ENCODE data around the gene COG5. TPM values are rescaled to one million over a fixed set of nuclear protein-coding genes. Genes with fewer than 3 reads are reported as not detected.

Gene COG5
- total and polyA plus RNA-seq, 12 donors: 4.4 to 43.8 (median 32.8) TPM

DNA sequence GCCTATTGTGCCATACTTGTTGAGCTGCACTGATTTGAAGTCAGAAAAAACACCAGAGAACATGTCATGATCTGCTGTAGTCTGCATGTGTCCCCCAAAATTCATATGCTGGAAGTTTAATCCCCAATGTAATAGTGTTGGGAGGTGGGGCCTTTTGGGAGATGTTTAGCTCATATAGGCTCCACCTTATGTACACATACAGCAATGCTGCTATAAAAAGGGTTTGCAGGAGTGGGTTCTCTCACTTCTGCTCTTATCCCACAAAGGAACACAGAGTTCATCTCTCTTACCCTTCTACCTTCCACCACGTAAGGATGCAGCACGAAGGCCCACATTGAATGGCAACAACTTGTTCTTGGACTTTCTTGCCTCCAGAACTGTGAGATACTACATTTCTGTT is 70.8 kb downstream of the COG5 start:
- intact Hi-C loops (cut with DNase I): no loop called here
- WGBS, 4 donors: 94 to 100% (median 98%) methylated on average over 2 of the region's 2 CpGs
- Histone ChIP-seq H3K4me1 (replicated peaks in 1 of 2) (no peaks in the 10 kb centered on the region), H3K4me3 (no peak overlapping the region), H3K36me3 (replicated peaks in 1 of 2) (no peaks in the 10 kb centered on the region), H3K27me3 (no peaks in the 10 kb centered on the region), H3K9me3 (replicated peaks in 1 of 3) (no peaks in the 10 kb centered on the region), H3K27ac (no peak overlapping the region)
- DNase-seq: no peak
- TF ChIP-seq, protein P1, sequence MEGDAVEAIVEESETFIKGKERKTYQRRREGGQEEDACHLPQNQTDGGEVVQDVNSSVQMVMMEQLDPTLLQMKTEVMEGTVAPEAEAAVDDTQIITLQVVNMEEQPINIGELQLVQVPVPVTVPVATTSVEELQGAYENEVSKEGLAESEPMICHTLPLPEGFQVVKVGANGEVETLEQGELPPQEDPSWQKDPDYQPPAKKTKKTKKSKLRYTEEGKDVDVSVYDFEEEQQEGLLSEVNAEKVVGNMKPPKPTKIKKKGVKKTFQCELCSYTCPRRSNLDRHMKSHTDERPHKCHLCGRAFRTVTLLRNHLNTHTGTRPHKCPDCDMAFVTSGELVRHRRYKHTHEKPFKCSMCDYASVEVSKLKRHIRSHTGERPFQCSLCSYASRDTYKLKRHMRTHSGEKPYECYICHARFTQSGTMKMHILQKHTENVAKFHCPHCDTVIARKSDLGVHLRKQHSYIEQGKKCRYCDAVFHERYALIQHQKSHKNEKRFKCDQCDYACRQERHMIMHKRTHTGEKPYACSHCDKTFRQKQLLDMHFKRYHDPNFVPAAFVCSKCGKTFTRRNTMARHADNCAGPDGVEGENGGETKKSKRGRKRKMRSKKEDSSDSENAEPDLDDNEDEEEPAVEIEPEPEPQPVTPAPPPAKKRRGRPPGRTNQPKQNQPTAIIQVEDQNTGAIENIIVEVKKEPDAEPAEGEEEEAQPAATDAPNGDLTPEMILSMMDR (IDR thresholded peaks at IDR 0.05): no peak
- no peak for TF ChIP-seq POLR2A (IDR thresholded peaks at IDR 0.05)

DNA sequence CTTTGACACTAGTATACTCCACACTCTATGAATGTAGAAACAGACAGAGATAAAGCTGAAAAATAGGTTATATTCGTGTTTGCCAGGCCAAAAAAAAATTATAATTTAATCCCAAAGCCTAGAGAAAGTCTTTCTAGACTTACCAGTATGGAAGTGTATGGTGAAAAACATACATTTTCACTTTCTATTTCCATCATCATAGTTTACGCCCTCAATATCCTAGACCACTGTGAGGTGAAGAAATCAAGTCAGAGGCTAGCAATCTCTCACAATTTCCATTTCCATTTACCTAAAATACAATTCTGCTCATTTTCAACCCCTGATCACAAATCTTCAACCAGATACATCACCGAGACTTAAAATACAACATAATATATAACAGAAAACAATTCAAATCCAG is 77.7 kb downstream of the COG5 start:
- H3K36me3 ChIP-seq (replicated peaks in 1 of 2): no peaks in the 10 kb centered on the region
- TF ChIP-seq, protein P1 (IDR thresholded peaks at IDR 0.05): no peak
- no peak for TF ChIP-seq POLR2A (IDR thresholded peaks at IDR 0.05)
- H3K27ac ChIP-seq: no peak overlapping the region
- H3K4me1 ChIP-seq (replicated peaks in 1 of 2): no peaks in the 10 kb centered on the region
- no peaks in the 10 kb centered on the region for H3K27me3 ChIP-seq
- 82 to 88% (median 84%) methylated on average over 3 of the region's 3 CpGs for WGBS, 4 donors
- no peaks in the 10 kb centered on the region for H3K9me3 ChIP-seq (replicated peaks in 1 of 3)
- DNase-seq: no peak
- intact Hi-C loops (cut with DNase I): no loop called here
- no peak overlapping the region for H3K4me3 ChIP-seq

DNA sequence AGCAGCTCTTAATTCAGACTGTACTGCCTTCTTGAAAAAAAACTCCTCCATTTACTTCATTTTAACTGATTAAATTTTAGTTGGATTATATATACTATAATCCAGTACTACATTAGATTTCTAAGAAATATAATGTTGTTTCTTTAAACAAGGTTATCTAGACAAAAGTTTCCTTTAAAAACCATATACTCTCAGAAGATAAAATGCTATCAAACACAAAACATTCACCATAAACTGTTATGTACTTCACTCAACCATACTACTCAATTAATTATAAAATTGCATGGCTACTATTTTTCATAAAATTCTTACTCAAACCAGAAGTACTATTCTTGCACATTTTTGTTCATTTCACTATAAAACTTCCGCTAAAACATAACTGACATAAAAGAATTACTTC is 81.1 kb downstream of the COG5 start:
- Histone ChIP-seq H3K36me3 (replicated peaks in 1 of 2) (no peaks in the 10 kb centered on the region), H3K4me1 (replicated peaks in 1 of 2) (no peaks in the 10 kb centered on the region), H3K4me3 (no peak overlapping the region), H3K9me3 (replicated peaks in 1 of 3) (no peaks in the 10 kb centered on the region), H3K27ac (no peak overlapping the region), H3K27me3 (no peaks in the 10 kb centered on the region)
- TF ChIP-seq POLR2A (IDR thresholded peaks at IDR 0.05): no peak
- TF ChIP-seq, protein P1 (IDR thresholded peaks at IDR 0.05): no peak
- no peak for DNase-seq
- intact Hi-C loops (cut with DNase I): no loop called here
- 97 to 100% (median 97%) methylated on average over 1 of the region's 1 CpG for WGBS, 4 donors

DNA sequence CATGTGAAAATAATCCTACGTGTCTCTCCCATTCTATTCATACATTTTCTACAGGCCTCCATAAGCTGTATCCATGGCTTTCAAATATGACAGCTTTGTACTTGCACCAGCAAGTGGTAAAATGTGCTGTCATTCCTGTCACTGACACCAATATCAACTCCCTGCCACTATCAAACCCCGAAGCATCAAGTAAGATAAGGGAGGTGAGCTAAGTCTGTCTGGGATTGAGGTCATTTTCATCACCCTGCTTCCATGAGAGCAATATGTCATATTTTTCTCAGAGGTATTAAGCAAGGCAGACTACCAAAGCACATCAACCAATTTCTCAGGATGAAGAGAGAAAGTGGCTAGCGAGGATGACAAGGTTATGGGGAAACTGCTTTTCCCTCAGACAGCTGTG is 82.8 kb downstream of the COG5 start:
- H3K36me3 ChIP-seq (replicated peaks in 1 of 2): no peaks in the 10 kb centered on the region

More for the DNA sequence above, 82.8 kb downstream of the COG5 start:
- Histone ChIP-seq H3K4me3 (no peak overlapping the region), H3K9me3 (replicated peaks in 1 of 3) (no peaks in the 10 kb centered on the region), H3K27ac (no peak overlapping the region), H3K27me3 (no peaks in the 10 kb centered on the region), H3K4me1 (replicated peaks in 1 of 2) (peaks cover 0 to 10% of the 10 kb centered on the region in 2 donors)
- WGBS, 4 donors: 79 to 88% (median 83%) methylated on average over 3 of the region's 3 CpGs
- no peak for TF ChIP-seq POLR2A (IDR thresholded peaks at IDR 0.05)
- TF ChIP-seq, protein P1 (IDR thresholded peaks at IDR 0.05): no peak
- intact Hi-C loops (cut with DNase I): no loop called here
- no peak for DNase-seq

All from adrenal gland (tissue), 12 donors.